K562 (cell line): ENCODE results near the gene MAP3K2. TPM values are rescaled to one million over a fixed set of nuclear protein-coding genes. Genes with fewer than 3 reads are reported as not detected.

ENCODE experiments used
- ATAC-seq: fragments of 200-7000 bp; cut with Tn5 transposase; 3 replicates; pipeline ENCODE4 v1.9.1; 2020; ENCODE audit warnings: moderate library complexity
- BruUV-seq: library from RNA; stranded (reverse); fragments of 400-500 nt; replicated peaks from 2 replicates; lab custom pipeline; 2021; lab: Mats Ljungman, UMichigan
- CTCF ChIA-PET: fragments of 300-600 bp; formaldehyde crosslinking; extraction: SDS; loops from one replicate; lab custom pipeline; 2021; ENCODE audit warnings: low intra/inter-chr PET ratio; lab: Yijun Ruan, JAX
- POLR2A ChIA-PET: fragments of 300-600, 350-650 bp; sonication (Branson Sonifier 250); formaldehyde crosslinking; extraction: SDS; loops from one replicate; lab custom pipeline; 2021; ENCODE audit warnings: antibody characterized with exemption, inconsistent platforms; lab: Yijun Ruan, JAX
- DNase-seq, 4 experiments: peaks; one replicate each; pipeline versions ENCODE4 v3.0.0 to v3.0.0-alpha.2; 2011 to 2018; ENCODE audit warnings: low spot score in 3 of 4, mixed read lengths in 3 of 4; ENCODE audit errors: extremely low read depth in 1 of 4
- FAIRE-seq: peaks from 2 replicates; lab custom pipeline; 2011; peaks lifted over from hg19 to GRCh38; lab: Jason Lieb, UNC
- H2AFZ ChIP-seq: 2 replicates; pipeline ENCODE4 v1.6.0; 2011; ENCODE audit warnings: low read depth, low read length, control low read depth, inconsistent platforms
- H3K27ac ChIP-seq: fragments of 200-600 bp; 3 replicates; pipeline ENCODE4 v1.8.0; 2011; ENCODE audit warnings: low read depth, mild to moderate bottlenecking, control low read depth, inconsistent platforms, low read length, moderate library complexity, mixed read lengths; ENCODE audit errors: extremely low read depth
- H3K27me3 ChIP-seq, 2 experiments: fragments of 300-600 bp in 1 of 2; 2 replicates in 1 of 2; 3 replicates in 1 of 2; pipeline versions ENCODE4 v1.6.0 to v1.8.0; 2011; ENCODE audit warnings: inconsistent platforms in 2 of 2, low read length in 2 of 2, mild to moderate bottlenecking in 1 of 2, mixed read lengths in 1 of 2, moderate library complexity in 1 of 2; ENCODE audit not compliant: control insufficient read depth in 2 of 2, insufficient read depth in 2 of 2
- H3K36me3 ChIP-seq: fragments of 300-600 bp; 3 replicates; pipeline ENCODE4 v1.8.0; 2011; ENCODE audit warnings: mild to moderate bottlenecking, low read length, inconsistent platforms; ENCODE audit not compliant: control insufficient read depth, insufficient read depth
- H3K4me1 ChIP-seq, 2 experiments: fragments of 200-600 bp in 1 of 2; replicated peaks in 1 of 2; 2 replicates in 1 of 2; 3 replicates in 1 of 2; pipeline versions ENCODE4 v1.5.1 to v1.8.0; 2011; ENCODE audit warnings: inconsistent platforms in 2 of 2, low read length in 2 of 2, mild to moderate bottlenecking in 1 of 2, mixed read lengths in 1 of 2, moderate library complexity in 1 of 2; ENCODE audit not compliant: control insufficient read depth in 2 of 2, insufficient read depth in 2 of 2
- H3K4me2 ChIP-seq: 2 replicates; pipeline ENCODE4 v1.6.1; 2011; ENCODE audit warnings: low read length, control low read depth, inconsistent platforms, mixed read lengths; ENCODE audit not compliant: insufficient read depth
- H3K4me3 ChIP-seq: fragments of 200-600 bp; sonication (generic), shearing (Covaris generic); 2 replicates; pipeline ENCODE4 v1.5.1; 2016; ENCODE audit warnings: control low read depth, inconsistent platforms
- H3K79me2 ChIP-seq: fragments of 200-600 bp; 3 replicates; pipeline ENCODE4 v1.8.0; 2011; ENCODE audit warnings: low read length, inconsistent platforms; ENCODE audit not compliant: control insufficient read depth, insufficient read depth
- H3K9ac ChIP-seq, 2 experiments: 2 replicates each; pipeline versions ENCODE4 v1.6.0 to v1.6.1; 2011; ENCODE audit warnings: low read depth in 2 of 2, low read length in 2 of 2, control low read depth in 1 of 2, inconsistent platforms in 1 of 2, mild to moderate bottlenecking in 1 of 2, mixed read lengths in 1 of 2; ENCODE audit not compliant: insufficient read depth in 1 of 2
- H3K9me1 ChIP-seq: one replicate; pipeline ENCODE4 v1.6.0; 2011; ENCODE audit warnings: inconsistent platforms, mild to moderate bottlenecking, low read length, moderate library complexity; ENCODE audit not compliant: control insufficient read depth, insufficient read depth
- H3K9me3 ChIP-seq: replicated peaks from 2 replicates; pipeline ENCODE4 v1.5.1; 2011; ENCODE audit warnings: low read depth, low read length, inconsistent platforms; ENCODE audit not compliant: control insufficient read depth, insufficient read depth
- H4K20me1 ChIP-seq: replicated peaks from 2 replicates; pipeline ENCODE4 v1.6.1; 2011; ENCODE audit warnings: low read length, inconsistent platforms, mixed read lengths; ENCODE audit not compliant: control insufficient read depth, insufficient read depth
- CHCHD3 ChIP-seq: fragments of 250-450 bp; sonication (Bioruptor Pico); IDR thresholded peaks from 2 replicates; pipeline ENCODE4 v2.1.2; 2022; ENCODE audit warnings: mild to moderate bottlenecking
- HMGN3 ChIP-seq: IDR thresholded peaks from 2 replicates; pipeline ENCODE4 v1.6.1; 2011; ENCODE audit warnings: borderline replicate concordance, low read depth, mild to moderate bottlenecking, mixed read lengths, low read length; ENCODE audit not compliant: insufficient read length; ENCODE audit errors: extremely low read depth
- SRSF9 ChIP-seq: fragments of 200-400 bp; formaldehyde crosslinking; IDR thresholded peaks from 2 replicates; pipeline ENCODE4 v1.6.1; 2017; ENCODE audit warnings: low read depth, low read length, borderline replicate concordance
- TARDBP ChIP-seq: fragments of 450-650 bp; IDR thresholded peaks from 2 replicates; pipeline ENCODE4 v1.6.1; 2016
- TCFL5 ChIP-seq: fragments of 250-450 bp; sonication (Bioruptor Pico); conservative IDR thresholded peaks from 2 replicates; pipeline ENCODE4 v1.6.1; 2021; ENCODE audit warnings: mild to moderate bottlenecking, moderate library complexity, matching md5 sums
- ZHX1 ChIP-seq: fragments of 150-350 bp; conservative IDR thresholded peaks from 2 replicates; pipeline ENCODE4 v1.6.1; 2014; ENCODE audit warnings: low read length
- ZNF408 ChIP-seq: fragments of 250-450 bp; sonication (Bioruptor Pico); IDR thresholded peaks from 2 replicates; pipeline ENCODE4 v1.4.0; 2020; ENCODE audit warnings: low read depth, mild to moderate bottlenecking, moderate library complexity
- ZNF695 ChIP-seq: fragments of 450-650 bp; formaldehyde crosslinking; IDR thresholded peaks from 2 replicates; pipeline ENCODE4 v1.4.0; 2020; ENCODE audit warnings: mild to moderate bottlenecking, moderate library complexity
- WGBS: fragments of 100-300 bp; shearing (Covaris generic); methylation state at CpG from one replicate; pipeline ENCODE4 v1.1.6; 2016; ENCODE audit warnings: low coverage, mixed read lengths; ENCODE audit not compliant: insufficient coverage; ENCODE audit errors: missing lambda C conversion rate; 5-methylcytosine and 5-hydroxymethylcytosine counted together
- in situ Hi-C: fragments of 300-500 bp; cut with MboI; formaldehyde crosslinking; loops from 4 replicates; pipeline ENCODE4 v1.15.0; 2018; ENCODE audit warnings: inconsistent platforms, mixed read lengths
- intact Hi-C: fragments of 100-400 bp; cut with micrococcal nuclease; formaldehyde crosslinking; loops from 2 replicates; pipeline ENCODE4 v1.14.2; 2022
- polyA plus RNA-seq, 8 experiments: library from polyadenylated mRNA; depleted of rRNA in 4 of 8; stranded (reverse) in 5 of 8; unstranded in 3 of 8; fragments of >200 nt; fragmentation: Nextera tagmentation in 2 of 8; fragmentation: Illumina TruSeq in 1 of 8; extraction: Ambion mirVana in 2 of 8; extraction: Trizol in 1 of 8; gene quantifications; 2 replicates each; pipeline versions ENCODE4 v1.2.1 to v1.2.3, GENCODE V29; 2011 to 2014; ENCODE audit warnings: inconsistent platforms in 1 of 8, missing spikeins in 1 of 8
- total RNA-seq, 7 experiments: library from RNA; depleted of rRNA in 6 of 7; stranded (reverse); fragments of >200 nt in 6 of 7; fragmentation: Illumina TruSeq in 2 of 7; extraction: Trizol in 2 of 7; gene quantifications; 2 replicates each; pipeline versions ENCODE4 v1.2.1 to v1.2.3, GENCODE V29; 2011 to 2021; ENCODE audit warnings: low replicate concordance in 1 of 7

Gene MAP3K2
- total and polyA plus RNA-seq, 9 of the 15 experiments (the other 6 are each of a cell fraction or from before 2014, with no cell fraction given), result 1.2 to 14.2 (median 5.7) TPM

GRCh38 chr2:127278959-127279358 is 108.8 kb downstream of the MAP3K2 start:
- no peaks in the 10 kb centered on the region for H3K9me1 ChIP-seq
- POLR2A ChIA-PET, result interaction anchor here (1.7 to 2.0 kb wide), 2 partner anchors 8 to 9 kb away, joined by 6 read pairs; no protein-coding TSS in a partner anchor
- H3K27ac ChIP-seq, result no peak overlapping the region
- H3K79me2 ChIP-seq, result no peaks in the 10 kb centered on the region; the same call in 2 of the 3 replicates
- no peaks in the 10 kb centered on the region for H3K9me3 ChIP-seq
- DNase-seq (no peak), FAIRE-seq (no peak), ATAC-seq (no peak)
- no peak overlapping the region for H3K4me2 ChIP-seq
- 85% methylated on average over 3 of the region's 3 CpGs for WGBS
- TF ChIP-seq HMGN3, result no peak
- TF ChIP-seq TCFL5 (CRISPR knock-in tag), result no peak
- no peak for TF ChIP-seq ZNF695 (CRISPR knock-in tag)
- TF ChIP-seq TARDBP, result no peak
- TF ChIP-seq SRSF9, result no peak
- no peak for TF ChIP-seq CHCHD3 (CRISPR knock-in tag)
- no peak for TF ChIP-seq ZHX1
- no peak for TF ChIP-seq ZNF408 (CRISPR knock-in tag)
- H3K27me3 ChIP-seq, result no peaks in the 10 kb centered on the region
- H2AFZ ChIP-seq, result no peak overlapping the region
- H3K4me3 ChIP-seq, result no peak overlapping the region
- no TSS peak for BruUV-seq
- peaks cover 94% of the 10 kb centered on the region for H3K36me3 ChIP-seq
- intact Hi-C loops (no loop called here), in situ Hi-C loops (no loop called here)
- CTCF ChIA-PET, result no interaction called here
- H3K9ac ChIP-seq, result no peak overlapping the region
- 0 out of 2 replicates have a peak, but pooled peaks cover 3% of the 10 kb centered on the region for H4K20me1 ChIP-seq
- H3K4me1 ChIP-seq, result no peaks in the 10 kb centered on the region
